GM12873 (cell line): ENCODE measurements around the gene FBXO47.

Experiments
- CTCF ChIP-seq: IDR thresholded peaks from 2 replicates; pipeline ENCODE4 v1.5.1; 2012; ENCODE audit warnings: low read depth, mild to moderate bottlenecking, moderate library complexity, low read length, control low read depth; ENCODE audit not compliant: insufficient read depth; ENCODE audit errors: missing control alignments

Gene FBXO47

GRCh38 chr17:38911081-38911730 is 56.0 kb downstream of the FBXO47 start:
- TF ChIP-seq CTCF: no peak

- TF ChIP-seq CTCF: no peak
These were observed 56.9 kb downstream of the FBXO47 start for GRCh38 chr17:38910325-38910724.

- no peak for TF ChIP-seq CTCF
These were observed 58.5 kb downstream of the FBXO47 start for GRCh38 chr17:38908676-38909181.

- TF ChIP-seq CTCF: no peak
These were observed 59.1 kb downstream of the FBXO47 start for GRCh38 chr17:38907930-38908675.

GRCh38 chr17:38906460-38907228 is 60.6 kb downstream of the FBXO47 start:
- no peak for TF ChIP-seq CTCF

- no peak for TF ChIP-seq CTCF
These were observed 61.8 kb downstream of the FBXO47 start for GRCh38 chr17:38905375-38905774.

- no peak for TF ChIP-seq CTCF
These were observed 62.3 kb downstream of the FBXO47 start for GRCh38 chr17:38904892-38905291.
